Heart left ventricle (tissue), 16 donors: ENCODE measurements around the gene SLC43A3. TPM values are rescaled to one million over a fixed set of nuclear protein-coding genes. Genes with fewer than 3 reads are reported as not detected.

Experiments used
- ATAC-seq, 4 donors: fragments of 200-7000 bp; cut with Tn5 transposase; one replicate each; pipeline ENCODE4 v1.9.1; 2020 to 2022; ENCODE audit warnings: moderate library complexity in 4 of 4, mild to moderate bottlenecking in 3 of 4, moderate number of reproducible peaks in 1 of 4
- DNase-seq, 5 donors: peaks; one replicate each; pipeline ENCODE4 v3.0.0-alpha.2; 2020
- H3K27ac ChIP-seq, 12 donors: fragments of 200-600 bp; sonication (generic) in 4 of 12; one replicate each; pipeline versions ENCODE4 v1.5.0 to v1.8.0; 2016 to 2022; ENCODE audit warnings: mild to moderate bottlenecking in 2 of 12
- H3K27me3 ChIP-seq, 9 donors: fragments of 200-600 bp; sonication (generic) in 2 of 9; one replicate each; pipeline versions ENCODE4 v1.5.1 to v1.8.0; 2016 to 2022; ENCODE audit warnings: mild to moderate bottlenecking in 3 of 9
- H3K36me3 ChIP-seq, 9 donors: fragments of 200-600 bp; sonication (generic) in 2 of 9; one replicate each; pipeline versions ENCODE4 v1.5.0 to v1.8.0; 2018 to 2022; ENCODE audit warnings: mild to moderate bottlenecking in 2 of 9
- H3K4me1 ChIP-seq, 12 donors: fragments of 200-600 bp; sonication (generic) in 4 of 12; one replicate each; pipeline versions ENCODE4 v1.5.0 to v1.8.0; 2016 to 2022; ENCODE audit warnings: mild to moderate bottlenecking in 3 of 12
- H3K4me3 ChIP-seq, 12 donors: fragments of 200-600 bp; sonication (generic) in 4 of 12; one replicate each; pipeline versions ENCODE4 v1.5.0 to v1.8.0; 2017 to 2022; ENCODE audit warnings: mild to moderate bottlenecking in 9 of 12, moderate library complexity in 4 of 12
- H3K9me3 ChIP-seq, 12 donors: fragments of 200-600 bp; sonication (generic) in 4 of 12; one replicate each; pipeline versions ENCODE4 v1.5.0 to v1.8.0; 2016 to 2022; ENCODE audit warnings: mild to moderate bottlenecking in 1 of 12
- POLR2A ChIP-seq, 2 donors: fragments of 450-650 bp; IDR thresholded peaks; one replicate each; pipeline ENCODE4 v1.6.1; 2017; ENCODE audit warnings: antibody characterized with exemption in 2 of 2, mild to moderate bottlenecking in 2 of 2, moderate library complexity in 2 of 2
- WGBS, 4 donors: extraction: QIAGEN DNeasy Blood & Tissue Kit in 2 of 4; methylation state at CpG; one replicate each; pipeline versions ENCODE4 v1.1.5 to v1.1.7; 2013 to 2018; 5-methylcytosine and 5-hydroxymethylcytosine counted together
- intact Hi-C, 10 donors: fragments of 100-400 bp; cut with DNase I; formaldehyde crosslinking; loops; one replicate each; pipeline versions ENCODE4 v1.11.1 to v1.14.2; 2022
- polyA plus RNA-seq, 2 donors: library from polyadenylated mRNA; stranded (reverse); fragments of 200-250 nt; gene quantifications; one replicate each; pipeline ENCODE4 v1.2.3, GENCODE V29; 2013
- total RNA-seq, 9 donors: library from RNA; depleted of rRNA in 2 of 9; stranded (reverse); fragments of >200 nt in 2 of 9; fragmentation: NEBNext Ultra II Directional in 3 of 9; extraction: Animal tissue kit (Norgen Biotek cat#: 25700) in 3 of 9; gene quantifications; one replicate each; pipeline versions ENCODE4 v1.1.0 to v1.2.4, GENCODE V29; 2016 to 2023
- TF ChIP-seq, protein P1 (sequence below), 12 donors: fragments of 200-600 bp; sonication (generic) in 4 of 12; IDR thresholded peaks; one replicate each; pipeline versions ENCODE4 v1.5.0 to v1.8.0; 2018 to 2022; ENCODE audit warnings: antibody characterized with exemption in 12 of 12, mild to moderate bottlenecking in 5 of 12
- donor health status: ischemic (EF 13 %, LVEDD 7.1; RV severe dilation, severe dysfunction).
- donor health status: healthy with polysubstance abuse.
- donor health status: DM: no; HTN: yes; CAD: no.
- donor health status: DM: no; HTN: no; CAD: no.
- donor health status: ischemic (EF 25% LVEDD 6.9; RV normal size, moderate dysfunction).
- donor health status: ischemic (EF 25% LVEDD 5.7; RV mildly dilated, moderate dysfunction).
- donor health status: healthy.
- donor health status: DM: yes; HTN: yes; CAD: no.
- donor health status: ischemic (EF 35%, LVEDD 5.7; RV mildly dilated, moderate dysfunction).
- donor health status: nonischemic (EF 11% LVEDD 7.7; RV severe dilation, severe dysfunction).
- donor health status: DM: yes; HTN: yes; CAD: no.
- donor health status: PGD.
- donor health status: ischemic (EF 29% LVEDD 5.4; RV normal size, mild dysfunction).
- donor health status: nonischemic (EF 23%, LVEDD 6.1; RV moderate dilation, normal function).

SLC43A3 gene
- total and polyA plus RNA-seq, 11 donors: 13.5 to 56.9 (median 23.6) TPM

DNA sequence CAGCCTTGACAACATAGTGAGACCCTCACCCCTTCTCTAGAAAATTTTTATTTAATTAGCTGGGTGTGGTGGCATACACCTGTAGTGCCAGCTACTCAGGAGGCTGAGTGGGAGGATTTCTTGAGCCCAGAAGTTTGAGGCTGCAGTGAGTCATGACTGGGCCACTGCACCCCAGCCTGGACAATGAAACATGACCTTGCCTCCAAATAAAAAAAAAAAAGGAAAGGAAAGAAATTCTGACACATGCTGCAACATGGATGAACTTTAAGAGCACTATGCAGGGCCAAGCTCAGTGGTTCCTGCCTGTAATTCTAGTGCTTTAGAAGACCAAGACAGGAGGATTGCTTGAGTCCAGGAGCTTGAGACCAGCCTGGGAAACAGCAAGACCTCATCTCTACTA lies 8.8 kb downstream of the SLC43A3 start:
- no peaks in the 10 kb centered on the region for H3K9me3 ChIP-seq
- intact Hi-C loops: no loop called here
- H3K27ac ChIP-seq: no peak overlapping the region
- no peak overlapping the region for H3K4me3 ChIP-seq
- no peak for TF ChIP-seq POLR2A (IDR thresholded peaks at IDR 0.05)
- TF ChIP-seq, protein P1, sequence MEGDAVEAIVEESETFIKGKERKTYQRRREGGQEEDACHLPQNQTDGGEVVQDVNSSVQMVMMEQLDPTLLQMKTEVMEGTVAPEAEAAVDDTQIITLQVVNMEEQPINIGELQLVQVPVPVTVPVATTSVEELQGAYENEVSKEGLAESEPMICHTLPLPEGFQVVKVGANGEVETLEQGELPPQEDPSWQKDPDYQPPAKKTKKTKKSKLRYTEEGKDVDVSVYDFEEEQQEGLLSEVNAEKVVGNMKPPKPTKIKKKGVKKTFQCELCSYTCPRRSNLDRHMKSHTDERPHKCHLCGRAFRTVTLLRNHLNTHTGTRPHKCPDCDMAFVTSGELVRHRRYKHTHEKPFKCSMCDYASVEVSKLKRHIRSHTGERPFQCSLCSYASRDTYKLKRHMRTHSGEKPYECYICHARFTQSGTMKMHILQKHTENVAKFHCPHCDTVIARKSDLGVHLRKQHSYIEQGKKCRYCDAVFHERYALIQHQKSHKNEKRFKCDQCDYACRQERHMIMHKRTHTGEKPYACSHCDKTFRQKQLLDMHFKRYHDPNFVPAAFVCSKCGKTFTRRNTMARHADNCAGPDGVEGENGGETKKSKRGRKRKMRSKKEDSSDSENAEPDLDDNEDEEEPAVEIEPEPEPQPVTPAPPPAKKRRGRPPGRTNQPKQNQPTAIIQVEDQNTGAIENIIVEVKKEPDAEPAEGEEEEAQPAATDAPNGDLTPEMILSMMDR (IDR thresholded peaks at IDR 0.05): no peak
- ATAC-seq (no peak), DNase-seq (no peak)
- H3K27me3 ChIP-seq: no peaks in the 10 kb centered on the region
- H3K4me1 ChIP-seq: peaks cover 0 to 27% (median 5%) of the 10 kb centered on the region in 12 donors
- peaks cover 2 to 100% (median 90%) of the 10 kb centered on the region in 9 donors for H3K36me3 ChIP-seq

DNA sequence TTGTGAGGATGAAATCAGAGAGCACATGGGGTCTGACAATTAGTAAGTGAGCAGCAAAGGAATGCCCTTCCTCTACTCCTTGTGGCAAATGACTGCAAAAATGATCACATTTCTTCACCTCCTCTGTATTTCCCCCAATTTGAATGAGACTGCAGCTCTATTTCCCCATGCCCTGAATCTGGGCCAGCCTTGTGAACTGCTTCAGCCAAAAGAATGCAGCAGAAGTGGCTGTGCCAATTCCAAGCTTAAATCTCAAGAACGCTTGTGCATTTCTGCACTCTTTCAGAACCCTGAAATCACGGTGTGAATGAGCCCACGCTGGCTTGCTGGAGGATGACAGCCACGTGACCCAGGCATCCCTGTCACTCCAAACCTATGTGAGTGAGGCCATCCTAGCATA lies 9.9 kb downstream of the SLC43A3 start:
- Histone ChIP-seq H3K4me1 (peaks cover 0 to 22% (median 7%) of the 10 kb centered on the region in 12 donors), H3K27ac (no peak overlapping the region), H3K4me3 (no peak overlapping the region), H3K9me3 (no peaks in the 10 kb centered on the region), H3K36me3 (peaks cover 2 to 100% (median 92%) of the 10 kb centered on the region in 9 donors), H3K27me3 (no peaks in the 10 kb centered on the region)
- 73 to 83% (median 73%) methylated on average over 4 of the region's 4 CpGs for WGBS, 4 donors
- DNase-seq (no peak), ATAC-seq (no peak)
- TF ChIP-seq, protein P1 (IDR thresholded peaks at IDR 0.05): no peak
- no peak for TF ChIP-seq POLR2A (IDR thresholded peaks at IDR 0.05)
- intact Hi-C loops: no loop called here

DNA sequence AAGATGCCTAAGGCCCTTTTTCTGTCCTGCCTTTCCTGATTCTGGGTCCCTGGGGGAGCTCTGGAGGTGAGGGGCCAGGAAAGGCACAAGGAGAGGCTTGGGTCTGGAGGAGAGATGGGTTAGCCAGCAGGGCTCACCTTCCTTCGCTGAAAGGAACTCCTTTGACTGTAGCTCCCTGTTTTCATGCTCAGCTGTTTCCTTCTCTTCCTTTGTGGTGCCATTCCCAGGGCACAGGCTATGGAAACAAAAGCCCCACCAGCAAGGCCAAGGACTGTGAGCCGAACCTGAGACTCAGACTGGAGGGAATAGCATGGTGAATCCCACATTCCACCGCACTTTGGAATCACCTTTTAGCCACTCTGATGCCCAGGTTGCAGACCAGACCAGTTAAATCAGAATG lies 10.5 kb downstream of the SLC43A3 start:
- Histone ChIP-seq H3K27ac (no peak overlapping the region), H3K27me3 (no peaks in the 10 kb centered on the region), H3K4me3 (no peak overlapping the region), H3K36me3 (peaks cover 2 to 100% (median 94%) of the 10 kb centered on the region in 9 donors), H3K4me1 (peaks cover 0 to 22% (median 7%) of the 10 kb centered on the region in 12 donors), H3K9me3 (no peaks in the 10 kb centered on the region)
- intact Hi-C loops: no loop called here
- TF ChIP-seq POLR2A (IDR thresholded peaks at IDR 0.05): no peak
- TF ChIP-seq, protein P1 (IDR thresholded peaks at IDR 0.05): no peak
- no peak for DNase-seq
- 80 to 85% (median 82%) methylated on average over 3 of the region's 3 CpGs for WGBS, 4 donors
- ATAC-seq: no peak

DNA sequence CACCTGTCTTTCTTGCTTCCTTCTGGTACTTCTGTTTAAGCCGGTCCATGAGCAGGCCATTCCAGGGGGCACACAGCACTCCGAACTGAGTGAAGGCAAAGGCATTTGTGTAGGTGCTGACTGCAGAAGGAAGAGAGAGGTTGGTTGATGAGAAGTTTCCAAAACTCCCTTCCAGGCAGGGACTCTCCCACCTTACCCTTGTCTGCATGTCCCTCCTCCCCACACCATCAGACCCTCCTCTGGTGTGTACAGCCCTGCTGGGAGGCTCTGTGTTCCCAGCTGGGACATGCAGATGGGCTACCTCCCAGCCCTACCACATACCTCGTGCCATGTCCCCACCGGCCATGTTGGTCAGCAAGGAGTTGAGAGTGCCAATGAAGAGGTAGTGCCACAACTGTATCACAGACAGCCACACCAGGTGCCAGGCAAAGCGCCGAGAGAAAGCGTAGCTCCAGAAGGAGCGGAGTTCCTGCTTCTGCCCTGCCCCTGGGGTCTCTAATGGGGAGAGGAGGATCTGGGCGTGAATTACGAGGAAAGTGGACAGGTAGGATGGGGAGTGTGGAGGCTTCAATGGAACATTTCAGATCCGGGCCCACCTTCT lies 12.2 kb downstream of the SLC43A3 start:
- DNase-seq (no peak), ATAC-seq (no peak)
- 95 to 98% (median 97%) methylated on average over 11 of the region's 11 CpGs for WGBS, 4 donors
- TF ChIP-seq, protein P1 (IDR thresholded peaks at IDR 0.05): no peak
- TF ChIP-seq POLR2A (IDR thresholded peaks at IDR 0.05): no peak
- Histone ChIP-seq H3K27ac (no peak overlapping the region), H3K27me3 (no peaks in the 10 kb centered on the region), H3K36me3 (peaks cover 2 to 100% (median 94%) of the 10 kb centered on the region in 9 donors), H3K9me3 (no peaks in the 10 kb centered on the region), H3K4me1 (peaks cover 0 to 22% (median 7%) of the 10 kb centered on the region in 12 donors), H3K4me3 (no peak overlapping the region)
- intact Hi-C loops: no loop called here
